NCI-H1092 treated with DMSO at 0.1 percent for 48 hours (cell line): ENCODE results near the gene CIT.
"Not testable (repeated sequence)": the region's sequence is repeated elsewhere in the genome, so short reads cannot be mapped to it uniquely, and the experiment has no call there.

Source experiments
- DNase-seq: peaks from one replicate; lab custom pipeline; 2025; lab: John Stamatoyannopoulos, UW

The CIT gene

GRCh38 chr12:119730381-119730780 lies 146.7 kb downstream of the CIT start:
- DNase-seq: no peak

DNA sequence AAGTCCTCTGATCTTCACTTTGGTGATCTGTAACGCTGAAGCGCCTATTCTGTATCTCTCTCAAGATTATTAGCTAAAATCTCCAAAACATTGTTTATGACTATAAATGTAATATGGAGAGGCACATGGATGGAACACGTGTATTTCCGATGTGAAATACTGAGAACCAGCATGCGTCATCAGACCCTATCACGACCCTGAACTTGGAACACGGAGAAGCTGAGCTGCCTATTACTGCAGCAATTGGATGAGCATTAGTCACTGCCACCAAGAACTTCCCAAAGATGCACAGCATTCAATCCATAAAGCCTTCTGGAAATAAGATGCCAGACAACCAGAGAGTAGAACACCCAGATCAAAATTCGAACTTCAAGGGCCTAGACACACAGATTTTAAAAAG lies 147.2 kb downstream of the CIT start:
- no peak for DNase-seq

GRCh38 chr12:119728444-119728745 lies 148.7 kb downstream of the CIT start:
- no peak for DNase-seq

- no peak for DNase-seq
Observed at GRCh38 chr12:119727600-119728443, 149.3 kb downstream of the CIT start.

DNA sequence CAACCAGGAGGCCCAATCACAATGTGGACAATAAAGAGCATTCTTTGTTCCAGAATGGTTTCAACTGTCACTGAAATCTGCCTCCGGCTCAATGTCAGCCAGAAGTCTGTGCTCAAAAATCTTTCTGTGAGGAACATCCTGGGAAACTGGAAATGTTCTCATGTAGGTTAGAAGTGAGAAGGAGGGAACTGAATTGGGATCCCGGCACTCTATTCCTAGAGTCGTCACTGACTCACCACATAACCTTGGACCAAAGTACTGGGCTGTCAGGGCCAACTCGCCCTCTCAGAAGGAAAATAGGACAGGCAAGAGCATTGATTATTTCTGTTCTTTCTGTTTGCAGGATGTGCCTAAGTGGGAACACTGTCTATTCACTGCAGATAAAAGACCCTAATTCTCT lies 151.6 kb downstream of the CIT start:
- no peak for DNase-seq

DNA sequence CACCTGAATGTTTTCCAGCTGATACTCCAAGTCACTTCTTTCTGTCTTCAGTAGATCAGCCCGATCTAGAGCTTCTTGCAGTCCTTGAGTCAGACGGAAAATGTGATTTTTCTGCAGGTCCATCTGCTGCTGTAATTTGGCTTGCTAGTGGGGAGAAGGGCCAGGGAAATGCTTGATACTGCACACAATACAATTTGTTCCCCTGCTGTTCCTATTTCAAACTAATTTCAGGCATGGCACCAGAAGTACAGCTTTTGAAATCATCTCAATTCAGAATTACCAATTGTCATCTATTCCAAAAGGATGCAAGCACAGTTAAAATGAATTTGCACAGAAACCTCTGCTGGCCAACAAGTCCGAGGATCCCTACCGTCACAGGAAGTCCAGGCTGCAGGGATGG lies 155.8 kb downstream of the CIT start:
- no peak for DNase-seq

DNA sequence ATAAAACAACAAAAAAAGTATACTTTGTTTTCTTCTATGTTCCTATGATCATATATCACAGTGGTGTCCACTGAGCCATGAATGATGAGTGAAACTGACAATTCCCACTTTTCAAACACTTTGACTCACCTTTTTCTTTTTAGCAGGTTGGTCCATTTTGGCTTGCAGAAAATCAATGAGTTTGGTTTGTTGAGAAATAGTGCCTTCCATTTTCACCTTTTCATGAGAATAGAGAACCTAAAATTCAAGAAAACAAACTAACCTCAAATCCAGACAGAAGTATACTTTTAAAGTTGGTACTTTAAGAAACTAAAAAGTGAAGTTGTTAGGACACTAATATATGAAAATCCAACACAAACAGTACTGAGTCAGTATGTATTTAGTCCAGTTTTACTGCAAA lies 156.8 kb downstream of the CIT start:
- no peak for DNase-seq

GRCh38 chr12:119718141-119718540 lies 159.0 kb downstream of the CIT start:
- DNase-seq: no peak

GRCh38 chr12:119715268-119715620 lies 161.9 kb downstream of the CIT start:
- no peak for DNase-seq

DNA sequence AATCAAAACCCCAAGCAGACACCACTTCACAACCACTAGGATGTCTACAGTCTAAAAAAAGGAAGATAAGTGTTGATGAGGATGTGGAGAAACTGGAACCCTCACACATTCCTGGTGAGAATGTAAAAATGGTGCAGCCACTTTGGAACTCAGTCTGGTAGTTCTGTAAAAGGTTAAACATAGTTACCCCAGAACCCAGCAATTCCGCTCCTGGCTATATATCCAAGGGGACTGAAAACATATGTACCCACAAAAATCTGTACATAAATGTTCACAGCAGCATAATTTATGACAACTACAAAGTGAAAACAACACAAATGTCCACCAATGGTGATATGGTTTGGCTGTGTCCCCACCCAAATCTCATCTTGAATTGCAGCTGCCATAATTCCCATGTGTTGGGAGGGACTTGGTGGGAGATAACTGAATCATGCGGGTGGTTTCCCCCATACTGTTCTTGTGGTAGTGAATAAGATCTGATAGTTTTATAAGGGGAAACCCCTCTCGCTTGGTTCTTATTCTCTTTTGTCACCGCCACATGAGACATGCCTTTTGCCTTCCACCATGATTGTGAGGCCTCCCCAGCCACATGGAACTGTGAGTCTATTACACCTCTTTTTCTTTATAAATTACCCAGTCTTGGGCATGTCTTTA lies 162.4 kb downstream of the CIT start:
- no peak for DNase-seq

GRCh38 chr12:119713551-119714031 lies 163.5 kb downstream of the CIT start:
- peak; percentile 26 for DNase-seq

- no peak for DNase-seq
Observed at GRCh38 chr12:119712721-119713120, 164.4 kb downstream of the CIT start.

GRCh38 chr12:119711693-119712092 lies 165.4 kb downstream of the CIT start:
- no peak for DNase-seq

DNA sequence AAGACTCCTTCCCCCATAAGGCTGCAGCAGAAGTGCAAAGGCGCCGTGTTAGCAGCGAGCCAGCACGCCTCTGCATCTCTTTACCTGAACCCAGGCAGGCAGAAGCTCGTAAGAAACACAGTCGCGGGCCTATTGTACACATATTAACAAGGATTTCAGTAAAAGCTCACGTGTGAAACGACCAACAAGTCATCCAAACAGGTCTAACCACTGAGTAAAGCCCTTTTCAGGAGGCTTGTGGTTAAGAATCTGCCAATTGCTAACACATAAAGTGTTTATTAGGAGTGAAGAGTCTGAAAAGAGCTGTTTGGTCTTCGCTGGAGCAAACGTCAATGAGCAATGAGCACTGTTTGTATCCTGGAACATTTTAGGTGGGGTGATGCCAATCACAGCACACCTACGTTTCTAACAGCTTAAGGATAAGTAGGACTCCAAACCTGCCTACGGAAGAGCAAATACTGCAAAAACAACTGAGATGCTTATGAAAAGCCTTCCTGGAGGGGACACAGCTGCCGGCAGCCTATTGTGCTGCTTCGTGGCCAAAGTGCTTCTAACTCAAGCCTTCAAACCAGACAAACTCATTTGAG lies 166.1 kb downstream of the CIT start:
- peak; percentile 45 for DNase-seq

GRCh38 chr12:119710374-119710964 lies 166.7 kb downstream of the CIT start:
- no peak for DNase-seq

- DNase-seq: not testable (repeated sequence)
Observed at GRCh38 chr12:119706427-119706826, 170.7 kb downstream of the CIT start.

GRCh38 chr12:119705182-119705581 lies 171.9 kb downstream of the CIT start:
- no peak for DNase-seq

DNA sequence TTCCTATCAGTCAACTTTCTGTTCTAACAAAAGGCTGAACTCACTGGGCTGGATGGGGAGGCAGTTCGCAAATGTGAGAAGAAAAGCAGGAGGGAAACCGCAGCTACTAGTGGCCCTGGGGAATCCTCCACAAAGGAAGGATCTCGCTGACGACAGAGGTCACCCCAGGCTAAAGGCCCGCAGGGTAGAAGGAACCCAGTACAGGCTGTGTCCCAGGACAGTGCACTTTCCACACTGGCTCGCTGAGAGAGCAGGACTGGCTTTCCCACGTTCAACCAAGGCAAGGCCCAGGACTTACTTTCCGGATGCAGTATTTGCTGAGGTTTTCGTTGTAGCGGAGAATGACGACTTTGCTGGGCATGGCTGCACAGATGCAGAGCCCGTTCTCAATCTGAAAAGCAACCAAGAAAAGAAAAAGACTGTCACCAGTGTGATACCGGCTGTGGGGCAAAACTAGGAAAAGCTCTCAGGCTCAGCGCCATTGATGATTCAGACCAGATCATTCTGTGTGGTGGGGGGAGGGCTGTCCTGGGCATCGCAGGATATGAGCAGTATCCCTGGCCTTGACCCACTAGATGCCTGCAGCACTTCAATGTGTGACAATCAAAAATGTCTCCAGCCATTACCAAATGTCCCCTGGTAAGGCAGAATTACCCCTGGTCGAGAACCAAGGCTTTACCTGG lies 172.9 kb downstream of the CIT start:
- no peak for DNase-seq

GRCh38 chr12:119700078-119700477 lies 177.0 kb downstream of the CIT start:
- DNase-seq: no peak

GRCh38 chr12:119699199-119699760 lies 177.8 kb downstream of the CIT start:
- no peak for DNase-seq

GRCh38 chr12:119696943-119697342 lies 180.2 kb downstream of the CIT start:
- no peak for DNase-seq

GRCh38 chr12:119695034-119695433 lies 182.1 kb downstream of the CIT start:
- DNase-seq: no peak
